Transverse colon (tissue), 4 donors: ENCODE results near the gene PLCL1. TPM values are rescaled to one million over a fixed set of nuclear protein-coding genes. Genes with fewer than 3 reads are reported as not detected.

Source experiments
- DNase-seq: peaks from one replicate; pipeline ENCODE4 v3.0.0-alpha.2; 2019
- H3K27ac ChIP-seq, 4 donors: fragments of 200-600 bp; sonication (generic); 2 replicates each; pipeline ENCODE4 v1.5.1; 2016 to 2018; ENCODE audit warnings: inconsistent platforms in 4 of 4
- H3K27me3 ChIP-seq: fragments of 200-600 bp; sonication (generic); 2 replicates; pipeline ENCODE4 v1.5.1; 2017; ENCODE audit warnings: inconsistent platforms
- H3K36me3 ChIP-seq, 4 donors: fragments of 200-600 bp; sonication (generic); 2 replicates each; pipeline ENCODE4 v1.5.1; 2017 to 2019; ENCODE audit warnings: inconsistent platforms in 4 of 4
- H3K4me1 ChIP-seq, 4 donors: fragments of 200-600 bp; sonication (generic); 2 replicates each; pipeline ENCODE4 v1.5.1; 2017 to 2020; ENCODE audit warnings: inconsistent platforms in 4 of 4
- H3K4me3 ChIP-seq, 4 donors: fragments of 200-600 bp; sonication (generic); 1 replicate in 1 of 4; 2 replicates in 3 of 4; pipeline versions ENCODE4 v1.5.1 to v1.6.1; 2017 to 2019; ENCODE audit warnings: inconsistent platforms in 4 of 4
- H3K9me3 ChIP-seq, 2 donors: fragments of 200-600 bp; sonication (generic); 2 replicates each; pipeline ENCODE4 v1.5.1; 2017 to 2019; ENCODE audit warnings: inconsistent platforms in 2 of 2
- EP300 ChIP-seq: sonication (generic); formaldehyde crosslinking; IDR thresholded peaks from one replicate; pipeline ENCODE4 v1.6.1; 2017; ENCODE audit warnings: antibody characterized with exemption, low read depth
- POLR2A ChIP-seq: fragments of 450-650 bp; IDR thresholded peaks from one replicate; pipeline ENCODE4 v1.6.1; 2016; ENCODE audit warnings: antibody characterized with exemption, mild to moderate bottlenecking, moderate library complexity
- POLR2AphosphoS5 ChIP-seq, 3 donors: sonication (generic); formaldehyde crosslinking; IDR thresholded peaks; one replicate each; pipeline ENCODE4 v1.6.1; 2016; ENCODE audit warnings: antibody characterized with exemption in 3 of 3
- WGBS, 2 donors: methylation state at CpG; one replicate each; pipeline ENCODE4 v1.1.5; 2018; ENCODE audit warnings: low coverage in 1 of 2; 5-methylcytosine and 5-hydroxymethylcytosine counted together
- in situ Hi-C, 4 donors: fragments of 200-750 bp; cut with MboI; loops; one replicate each; pipeline versions ENCODE4 v1.15.0 to v1.15.1; 2017; ENCODE audit warnings: low sequenced_read_pairs in 3 of 4, low pct_ligation_motif_present in 1 of 4, low pct_unique_long_range_greater_than_20kb in 1 of 4
- intact Hi-C: fragments of 100-400 bp; cut with DNase I; formaldehyde crosslinking; loops from one replicate; pipeline ENCODE4 v1.15.1; 2023; ENCODE audit warnings: low total_unique reads
- total RNA-seq, 4 donors: library from RNA; depleted of rRNA; stranded (reverse); fragments of >200 nt; gene quantifications; one replicate each; pipeline ENCODE4 v1.1.0, GENCODE V29; 2016
- TF ChIP-seq, protein P1 (sequence below), 5 experiments: fragments of 200-600 bp in 3 of 5; fragments of 450-650 bp in 2 of 5; sonication (generic) in 3 of 5; IDR thresholded peaks; 1 replicate in 2 of 5; 2 replicates in 3 of 5; pipeline ENCODE4 v1.5.1; 2016 to 2017; ENCODE audit warnings: antibody characterized with exemption in 5 of 5, inconsistent platforms in 3 of 5, mild to moderate bottlenecking in 2 of 5, moderate library complexity in 1 of 5

Gene PLCL1
- total RNA-seq, 4 donors from 2014 or later: 0.20 to 7.1 (median 5.3) TPM

DNA sequence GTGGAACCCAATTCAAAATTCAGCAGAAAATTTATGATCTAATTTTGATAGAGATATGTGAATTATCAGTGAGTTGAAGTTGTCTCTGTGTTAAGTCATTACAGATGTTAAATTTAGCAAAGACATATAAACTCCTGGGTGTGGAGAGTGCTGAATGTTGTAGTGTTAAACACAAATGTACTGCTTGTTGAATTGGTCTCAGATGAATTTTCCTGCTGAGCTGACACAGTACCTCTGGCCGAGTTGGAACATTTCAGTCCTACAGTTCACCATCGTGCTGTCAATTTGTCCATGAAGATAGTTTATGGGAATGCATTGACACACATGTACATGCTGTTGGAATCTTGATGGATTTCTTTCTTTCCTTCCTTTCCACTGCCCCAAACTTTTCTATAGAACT lies 255.9 kb downstream of the PLCL1 start:
- Histone ChIP-seq H3K9me3 (no peaks in the 10 kb centered on the region), H3K4me3 (no peak overlapping the region), H3K4me1 (no peaks in the 10 kb centered on the region), H3K27me3 (no peaks in the 10 kb centered on the region), H3K36me3 (no peaks in the 10 kb centered on the region), H3K27ac (no peak overlapping the region)
- 60 to 88% methylated on average over 2 of the region's 2 CpGs for WGBS, 2 donors
- DNase-seq: no peak
- TF ChIP-seq POLR2A (no peak), EP300 (no peak), POLR2AphosphoS5 (IDR thresholded peaks at IDR 0.05) (no peak)
- TF ChIP-seq, protein P1, sequence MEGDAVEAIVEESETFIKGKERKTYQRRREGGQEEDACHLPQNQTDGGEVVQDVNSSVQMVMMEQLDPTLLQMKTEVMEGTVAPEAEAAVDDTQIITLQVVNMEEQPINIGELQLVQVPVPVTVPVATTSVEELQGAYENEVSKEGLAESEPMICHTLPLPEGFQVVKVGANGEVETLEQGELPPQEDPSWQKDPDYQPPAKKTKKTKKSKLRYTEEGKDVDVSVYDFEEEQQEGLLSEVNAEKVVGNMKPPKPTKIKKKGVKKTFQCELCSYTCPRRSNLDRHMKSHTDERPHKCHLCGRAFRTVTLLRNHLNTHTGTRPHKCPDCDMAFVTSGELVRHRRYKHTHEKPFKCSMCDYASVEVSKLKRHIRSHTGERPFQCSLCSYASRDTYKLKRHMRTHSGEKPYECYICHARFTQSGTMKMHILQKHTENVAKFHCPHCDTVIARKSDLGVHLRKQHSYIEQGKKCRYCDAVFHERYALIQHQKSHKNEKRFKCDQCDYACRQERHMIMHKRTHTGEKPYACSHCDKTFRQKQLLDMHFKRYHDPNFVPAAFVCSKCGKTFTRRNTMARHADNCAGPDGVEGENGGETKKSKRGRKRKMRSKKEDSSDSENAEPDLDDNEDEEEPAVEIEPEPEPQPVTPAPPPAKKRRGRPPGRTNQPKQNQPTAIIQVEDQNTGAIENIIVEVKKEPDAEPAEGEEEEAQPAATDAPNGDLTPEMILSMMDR (IDR thresholded peaks at IDR 0.05): no peak
- in situ Hi-C loops (no loop called here), intact Hi-C loops (no loop called here)

DNA sequence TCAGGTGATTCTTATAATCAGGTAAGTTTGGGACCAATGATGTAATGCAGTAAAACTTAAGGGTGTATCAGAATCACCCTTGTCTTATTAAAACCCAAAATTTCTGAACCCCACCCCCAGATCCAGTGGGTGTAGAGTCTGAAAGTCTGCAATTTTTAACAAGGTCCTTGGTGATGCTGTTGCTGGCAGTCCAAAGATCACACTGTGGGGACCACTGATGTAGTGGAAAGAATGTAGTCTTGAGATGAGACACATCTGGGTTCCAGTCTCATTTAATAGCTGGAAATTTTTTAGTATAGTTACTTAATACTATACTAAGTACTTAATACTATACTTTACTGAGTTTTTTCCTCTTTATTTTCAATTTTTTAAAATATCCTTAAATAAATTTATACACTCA lies 258.4 kb downstream of the PLCL1 start:
- TF ChIP-seq POLR2AphosphoS5 (IDR thresholded peaks at IDR 0.05) (no peak), EP300 (no peak), POLR2A (no peak)
- TF ChIP-seq, protein P1 (IDR thresholded peaks at IDR 0.05): no peak
- Histone ChIP-seq H3K4me1 (no peaks in the 10 kb centered on the region), H3K4me3 (no peak overlapping the region), H3K9me3 (no peaks in the 10 kb centered on the region), H3K27ac (no peak overlapping the region), H3K36me3 (no peaks in the 10 kb centered on the region), H3K27me3 (no peaks in the 10 kb centered on the region)
- no peak for DNase-seq
- intact Hi-C loops: no loop called here
- in situ Hi-C loops: no loop called here

DNA sequence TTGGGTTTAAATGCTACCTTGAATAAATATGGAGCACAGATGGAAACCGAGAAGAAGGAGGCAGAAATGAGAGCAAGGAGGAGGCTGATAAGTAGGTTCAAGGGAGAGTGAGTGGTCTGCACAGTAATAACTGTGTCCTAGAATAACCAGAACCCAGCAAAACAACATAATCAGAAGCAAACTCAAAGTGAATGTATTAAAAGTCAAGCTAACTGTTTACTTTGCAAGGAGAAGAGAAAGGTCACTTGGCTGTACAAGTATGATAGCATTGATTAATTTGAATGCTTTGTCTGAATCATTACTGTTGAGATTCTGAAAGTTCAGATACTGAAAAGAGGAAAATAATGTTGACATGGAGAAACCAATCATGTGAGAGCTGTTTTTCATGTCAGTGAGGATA lies 258.8 kb downstream of the PLCL1 start:
- H3K4me3 ChIP-seq: no peak overlapping the region
- in situ Hi-C loops (no loop called here), intact Hi-C loops (no loop called here)
- H3K9me3 ChIP-seq: no peaks in the 10 kb centered on the region
- no peak overlapping the region for H3K27ac ChIP-seq
- TF ChIP-seq POLR2A (no peak), POLR2AphosphoS5 (IDR thresholded peaks at IDR 0.05) (no peak), EP300 (no peak)
- TF ChIP-seq, protein P1 (IDR thresholded peaks at IDR 0.05): no peak
- no peak for DNase-seq
- H3K36me3 ChIP-seq: no peaks in the 10 kb centered on the region
- H3K27me3 ChIP-seq: no peaks in the 10 kb centered on the region
- 82 to 85% methylated on average over 1 of the region's 1 CpG for WGBS, 2 donors
- no peaks in the 10 kb centered on the region for H3K4me1 ChIP-seq

DNA sequence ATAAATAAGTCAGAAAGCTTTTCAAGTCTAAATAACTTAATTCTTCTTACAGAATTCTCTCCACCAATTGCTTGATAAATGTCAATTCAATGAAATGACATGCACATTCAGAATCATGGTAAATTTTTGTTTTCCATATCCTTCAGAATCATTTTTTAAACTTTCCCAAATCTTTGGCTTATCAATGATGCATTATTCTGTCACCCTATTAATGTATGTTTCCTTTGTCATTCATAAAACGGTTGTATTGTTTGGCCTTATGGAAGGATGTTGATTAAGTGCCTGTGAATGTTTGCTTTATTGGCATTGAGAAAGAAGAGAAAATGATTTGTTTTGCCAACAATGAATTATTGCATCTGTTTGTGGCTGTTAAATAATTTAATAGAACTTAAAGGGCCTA lies 260.9 kb downstream of the PLCL1 start:
- WGBS, 2 donors: 56 to 69% methylated on average over 1 of the region's 1 CpG

More for the DNA sequence above, 260.9 kb downstream of the PLCL1 start:
- TF ChIP-seq EP300 (no peak), POLR2AphosphoS5 (IDR thresholded peaks at IDR 0.05) (no peak), POLR2A (no peak)
- TF ChIP-seq, protein P1 (IDR thresholded peaks at IDR 0.05): no peak
- in situ Hi-C loops (no loop called here), intact Hi-C loops (no loop called here)
- Histone ChIP-seq H3K36me3 (no peaks in the 10 kb centered on the region), H3K4me3 (no peak overlapping the region), H3K9me3 (no peaks in the 10 kb centered on the region), H3K27ac (no peak overlapping the region), H3K27me3 (no peaks in the 10 kb centered on the region), H3K4me1 (no peaks in the 10 kb centered on the region)
- DNase-seq: no peak
